Vagina (tissue), 2 donors: Measurements from ENCODE around the gene PELI2. TPM values are rescaled to one million over a fixed set of nuclear protein-coding genes. Genes with fewer than 3 reads are reported as not detected.

Source experiments
- DNase-seq, 2 donors: peaks; one replicate each; pipeline ENCODE4 v3.0.0-alpha.2; 2017; ENCODE audit errors: extremely low spot score in 2 of 2
- H3K27ac ChIP-seq: fragments of 200-600 bp; sonication (generic); one replicate; pipeline ENCODE4 v1.5.1; 2019
- H3K27me3 ChIP-seq: fragments of 200-600 bp; sonication (generic); one replicate; pipeline ENCODE4 v1.5.1; 2019
- H3K36me3 ChIP-seq, 2 donors: fragments of 200-600 bp; sonication (generic); one replicate each; pipeline ENCODE4 v1.5.1; 2017 to 2019
- H3K4me1 ChIP-seq: fragments of 200-600 bp; sonication (generic); one replicate; pipeline ENCODE4 v1.5.1; 2019
- H3K4me3 ChIP-seq, 2 donors: fragments of 200-600 bp; sonication (generic); 1 replicate in 1 of 2; 2 replicates in 1 of 2; pipeline ENCODE4 v1.5.1; 2016 to 2019
- H3K9me3 ChIP-seq: fragments of 200-600 bp; sonication (generic); one replicate; pipeline ENCODE4 v1.5.1; 2019
- CTCF ChIP-seq, 3 experiments: fragments of 450-650 bp in 2 of 3; fragments of 200-600 bp in 1 of 3; sonication (generic) in 1 of 3; IDR thresholded peaks; one replicate each; pipeline ENCODE4 v1.5.1; 2017 to 2019; ENCODE audit warnings: antibody characterized with exemption in 3 of 3, mild to moderate bottlenecking in 2 of 3, moderate library complexity in 2 of 3
- POLR2A ChIP-seq, 2 donors: fragments of 450-650 bp; IDR thresholded peaks; one replicate each; pipeline ENCODE4 v1.6.1; 2017; ENCODE audit warnings: antibody characterized with exemption in 2 of 2, mild to moderate bottlenecking in 2 of 2, moderate library complexity in 2 of 2
- POLR2AphosphoS5 ChIP-seq, 2 donors: sonication (generic); formaldehyde crosslinking; IDR thresholded peaks; one replicate each; pipeline ENCODE4 v1.9.0; 2017; ENCODE audit warnings: antibody characterized with exemption in 2 of 2, mild to moderate bottlenecking in 2 of 2, low read depth in 1 of 2; ENCODE audit not compliant: insufficient read depth in 1 of 2
- intact Hi-C: fragments of 100-400 bp; cut with DNase I; formaldehyde crosslinking; loops from one replicate; pipeline ENCODE4 v1.15.1; 2023
- total RNA-seq: library from RNA; depleted of rRNA; stranded (reverse); fragments of >200 nt; gene quantifications from one replicate; pipeline ENCODE4 v1.2.3, GENCODE V29; 2016

Gene PELI2
- total RNA-seq, 1 donor from 2014 or later, result 9.6 TPM

GRCh38 chr14:56273951-56274350 lies 155.7 kb downstream of the PELI2 start:
- Histone ChIP-seq H3K4me3 (no peak overlapping the region), H3K27ac (no peak overlapping the region), H3K36me3 (no peaks in the 10 kb centered on the region), H3K27me3 (no peaks in the 10 kb centered on the region), H3K4me1 (no peaks in the 10 kb centered on the region), H3K9me3 (no peaks in the 10 kb centered on the region)
- TF ChIP-seq CTCF (IDR thresholded peaks at IDR 0.05) (no peak), POLR2AphosphoS5 (IDR thresholded peaks at IDR 0.05; ENCODE audit: insufficient read depth in 1 of 2, low read depth in 1 of 2) (no peak), POLR2A (IDR thresholded peaks at IDR 0.05) (no peak)
- intact Hi-C loops, result no loop called here
- DNase-seq, result no peak

- H3K36me3 ChIP-seq, result no peaks in the 10 kb centered on the region
- TF ChIP-seq CTCF (IDR thresholded peaks at IDR 0.05) (no peak), POLR2AphosphoS5 (IDR thresholded peaks at IDR 0.05; ENCODE audit: insufficient read depth in 1 of 2, low read depth in 1 of 2) (no peak), POLR2A (IDR thresholded peaks at IDR 0.05) (no peak)
- no peak overlapping the region for H3K27ac ChIP-seq
- intact Hi-C loops, result no loop called here
- H3K27me3 ChIP-seq, result no peaks in the 10 kb centered on the region
- H3K9me3 ChIP-seq, result no peaks in the 10 kb centered on the region
- H3K4me1 ChIP-seq, result no peaks in the 10 kb centered on the region
- DNase-seq, result no peak
- no peak overlapping the region for H3K4me3 ChIP-seq
Measured at GRCh38 chr14:56274556-56274955, 156.3 kb downstream of the PELI2 start.

- TF ChIP-seq CTCF (IDR thresholded peaks at IDR 0.05) (no peak), POLR2AphosphoS5 (IDR thresholded peaks at IDR 0.05; ENCODE audit: insufficient read depth in 1 of 2, low read depth in 1 of 2) (no peak), POLR2A (IDR thresholded peaks at IDR 0.05) (no peak)
- Histone ChIP-seq H3K27me3 (no peaks in the 10 kb centered on the region), H3K36me3 (no peaks in the 10 kb centered on the region), H3K9me3 (no peaks in the 10 kb centered on the region), H3K27ac (no peak overlapping the region), H3K4me3 (no peak overlapping the region), H3K4me1 (no peaks in the 10 kb centered on the region)
- DNase-seq, result no peak
- intact Hi-C loops, result no loop called here
Measured at GRCh38 chr14:56276108-56276507, 157.9 kb downstream of the PELI2 start.

- Histone ChIP-seq H3K9me3 (no peaks in the 10 kb centered on the region), H3K36me3 (no peaks in the 10 kb centered on the region), H3K4me1 (no peaks in the 10 kb centered on the region), H3K4me3 (no peak overlapping the region), H3K27ac (no peak overlapping the region), H3K27me3 (no peaks in the 10 kb centered on the region)
- intact Hi-C loops, result no loop called here
- DNase-seq, result no peak
- TF ChIP-seq POLR2A (IDR thresholded peaks at IDR 0.05), result no peak
- no peak for TF ChIP-seq CTCF (IDR thresholded peaks at IDR 0.05)
- TF ChIP-seq POLR2AphosphoS5 (IDR thresholded peaks at IDR 0.05; ENCODE audit: insufficient read depth in 1 of 2, low read depth in 1 of 2), result no peak
Measured at GRCh38 chr14:56278383-56278782, 160.2 kb downstream of the PELI2 start.

- no peaks in the 10 kb centered on the region for H3K9me3 ChIP-seq
Measured at GRCh38 chr14:56280843-56281242, 162.6 kb downstream of the PELI2 start.

More at GRCh38 chr14:56280843-56281242, 162.6 kb downstream of the PELI2 start:
- TF ChIP-seq POLR2AphosphoS5 (IDR thresholded peaks at IDR 0.05; ENCODE audit: insufficient read depth in 1 of 2, low read depth in 1 of 2) (no peak), CTCF (IDR thresholded peaks at IDR 0.05) (no peak), POLR2A (IDR thresholded peaks at IDR 0.05) (no peak)
- Histone ChIP-seq H3K4me1 (no peaks in the 10 kb centered on the region), H3K27ac (no peak overlapping the region), H3K27me3 (no peaks in the 10 kb centered on the region), H3K36me3 (no peaks in the 10 kb centered on the region), H3K4me3 (no peak overlapping the region)
- DNase-seq, result no peak
- intact Hi-C loops, result no loop called here
